NT2/D1 (cell line): ENCODE measurements around the gene HOXC12.

Source experiments
- DNase-seq: peaks from one replicate; pipeline ENCODE4 v3.0.0-alpha.2; 2011; ENCODE audit warnings: low read depth, low spot score
- H3K27me3 ChIP-seq: 2 replicates; pipeline ENCODE4 v1.6.0; 2011; ENCODE audit warnings: mild to moderate bottlenecking; ENCODE audit not compliant: insufficient read length, insufficient read depth
- H3K36me3 ChIP-seq: 2 replicates; pipeline ENCODE4 v1.6.1; 2011; ENCODE audit warnings: mild to moderate bottlenecking, low read length, mixed read lengths; ENCODE audit not compliant: insufficient read depth, insufficient read length
- H3K4me1 ChIP-seq: 2 replicates; pipeline ENCODE4 v1.5.1; 2011; ENCODE audit not compliant: insufficient read depth, insufficient read length
- H3K4me3 ChIP-seq: 2 replicates; pipeline ENCODE4 v1.5.1; 2011; ENCODE audit warnings: low read depth; ENCODE audit not compliant: insufficient read length
- H3K9ac ChIP-seq: 2 replicates; pipeline ENCODE4 v1.6.0; 2011; ENCODE audit warnings: low read depth; ENCODE audit not compliant: insufficient read length
- H3K9me3 ChIP-seq: 2 replicates; pipeline ENCODE4 v1.5.1; 2011; ENCODE audit warnings: mild to moderate bottlenecking, low read length; ENCODE audit not compliant: insufficient read depth
- SUZ12 ChIP-seq: IDR thresholded peaks from 2 replicates; pipeline ENCODE4 v1.6.1; 2011; ENCODE audit not compliant: insufficient read length, insufficient read depth; ENCODE audit errors: extremely low read depth
- YY1 ChIP-seq: IDR thresholded peaks from 2 replicates; pipeline ENCODE4 v1.6.1; 2011; ENCODE audit not compliant: insufficient read length, insufficient read depth
- ZNF274 ChIP-seq: IDR thresholded peaks from 2 replicates; pipeline ENCODE4 v1.6.1; 2011; ENCODE audit warnings: mild to moderate bottlenecking, low read depth, low read length

Gene HOXC12

DNA sequence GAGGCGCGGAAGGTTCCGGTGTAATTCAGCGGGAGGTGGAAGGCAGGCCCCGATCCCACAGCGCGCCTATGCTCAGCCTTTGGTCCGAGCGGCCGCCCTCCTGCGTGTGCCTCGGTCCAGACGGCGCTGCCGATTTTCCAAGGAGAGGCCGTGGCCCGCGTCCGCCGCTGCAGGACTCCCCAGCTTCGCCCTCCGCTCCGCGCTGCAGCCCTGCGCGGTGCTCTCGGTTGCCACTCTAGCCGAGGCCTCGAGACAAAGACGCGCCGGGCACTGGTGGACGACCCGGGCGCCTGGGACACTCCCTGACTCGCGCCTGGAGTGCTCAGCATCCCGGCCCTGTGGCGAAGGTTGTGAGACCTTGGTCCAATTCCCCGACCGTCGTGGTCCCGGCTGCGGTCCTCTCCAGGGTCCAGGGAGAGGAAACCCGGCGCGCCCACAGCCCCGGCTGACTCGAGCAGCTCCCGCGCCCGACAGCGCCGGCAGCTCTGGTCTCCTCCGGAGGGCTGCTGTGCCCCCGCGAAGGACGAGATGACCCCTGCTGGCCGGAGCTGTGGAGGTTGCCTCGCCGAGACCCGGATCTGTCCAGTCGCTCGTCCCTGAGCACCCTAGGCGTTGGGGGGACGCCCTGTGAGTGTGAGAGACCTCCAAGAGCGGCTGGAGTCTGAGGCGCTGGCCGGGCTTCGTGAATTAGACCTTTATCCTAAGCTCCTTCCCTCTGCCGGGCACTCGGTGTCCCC lies 6.5 kb downstream of the HOXC12 start:
- DNase-seq, result no peak
- Histone ChIP-seq H3K4me3 (peak overlapping the region; percentile 17), H3K36me3 (no peaks in the 10 kb centered on the region), H3K9ac (peak overlapping the region; percentile 43), H3K4me1 (no peaks in the 10 kb centered on the region), H3K27me3 (peaks cover 100% of the 10 kb centered on the region), H3K9me3 (no peaks in the 10 kb centered on the region)
- TF ChIP-seq ZNF274, result no peak
- TF ChIP-seq SUZ12, result peak; percentile 99

DNA sequence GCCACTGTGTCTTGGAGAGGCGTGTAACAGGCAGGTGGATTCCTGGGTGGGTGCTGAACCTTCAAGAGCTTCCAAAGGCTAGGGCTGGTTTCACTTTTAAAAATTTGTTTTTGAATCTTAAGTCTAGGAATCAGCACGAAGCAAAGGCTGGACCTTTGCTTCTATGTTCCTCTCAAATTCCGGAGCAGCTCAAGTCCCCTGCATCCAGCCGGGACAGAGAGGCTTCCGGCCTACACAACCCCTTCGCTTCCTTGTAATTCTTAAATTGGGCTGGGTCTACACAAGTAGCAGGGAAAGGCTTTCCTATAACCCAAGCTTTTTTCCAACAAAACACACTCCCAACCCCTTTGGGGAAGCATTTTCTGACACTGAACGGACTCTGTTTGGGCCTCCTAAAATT lies 8.3 kb downstream of the HOXC12 start:
- H3K4me3 ChIP-seq, result no peak overlapping the region
- no peaks in the 10 kb centered on the region for H3K9me3 ChIP-seq

DNA sequence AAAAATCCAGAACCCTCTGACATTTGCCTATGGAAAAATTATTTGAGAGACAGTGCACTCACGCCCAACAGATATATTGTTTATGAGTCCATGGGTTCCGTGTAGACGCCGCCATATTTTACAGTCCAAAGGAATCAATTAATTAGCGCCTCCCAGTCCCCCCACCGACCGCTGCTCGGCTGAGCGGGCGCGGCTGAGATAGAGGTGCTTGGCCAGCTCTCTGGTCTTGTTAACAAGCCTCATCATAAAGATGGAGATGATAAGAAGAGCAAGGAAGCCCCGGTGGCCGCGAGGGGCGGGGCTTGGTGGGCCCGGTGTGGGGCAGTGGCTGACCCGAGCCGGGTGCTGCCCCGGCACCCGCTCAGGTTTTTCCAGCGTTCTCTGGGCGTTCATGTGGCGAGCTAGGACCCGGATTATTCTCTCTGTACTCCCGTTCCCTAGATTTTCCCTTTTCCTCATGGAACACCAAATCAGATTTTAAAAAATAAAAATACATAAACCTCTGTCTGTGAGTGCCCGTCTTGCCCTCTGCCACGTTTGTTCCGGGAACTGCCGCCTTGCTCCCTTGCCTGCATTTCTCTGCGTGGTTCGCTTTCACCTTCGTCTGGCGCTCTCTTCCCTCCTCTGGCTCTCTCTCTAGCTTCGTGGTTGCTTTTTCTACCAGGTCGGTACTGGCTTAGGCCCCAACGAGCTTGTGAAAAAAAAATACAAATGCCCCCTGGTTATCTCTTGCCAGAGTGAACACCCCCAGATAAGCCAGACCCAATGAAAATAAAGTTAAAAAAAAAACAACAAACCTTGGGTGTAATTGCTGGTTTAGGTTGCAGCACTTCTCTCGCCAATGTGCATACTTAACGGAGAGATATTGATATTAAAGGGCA lies 9.0 kb downstream of the HOXC12 start:
- Histone ChIP-seq H3K36me3 (no peaks in the 10 kb centered on the region), H3K27me3 (peaks cover 100% of the 10 kb centered on the region), H3K9ac (no peak overlapping the region), H3K9me3 (no peaks in the 10 kb centered on the region), H3K4me1 (no peaks in the 10 kb centered on the region), H3K4me3 (no peak overlapping the region)
- no peak for DNase-seq
- TF ChIP-seq ZNF274 (no peak), SUZ12 (peak; percentile 5)

More for the DNA sequence above, 8.3 kb downstream of the HOXC12 start:
- Histone ChIP-seq H3K9ac (no peak overlapping the region), H3K27me3 (peaks cover 100% of the 10 kb centered on the region), H3K36me3 (no peaks in the 10 kb centered on the region), H3K4me1 (no peaks in the 10 kb centered on the region)
- no peak for DNase-seq
- TF ChIP-seq SUZ12 (peak; percentile 21), YY1 (no peak)

DNA sequence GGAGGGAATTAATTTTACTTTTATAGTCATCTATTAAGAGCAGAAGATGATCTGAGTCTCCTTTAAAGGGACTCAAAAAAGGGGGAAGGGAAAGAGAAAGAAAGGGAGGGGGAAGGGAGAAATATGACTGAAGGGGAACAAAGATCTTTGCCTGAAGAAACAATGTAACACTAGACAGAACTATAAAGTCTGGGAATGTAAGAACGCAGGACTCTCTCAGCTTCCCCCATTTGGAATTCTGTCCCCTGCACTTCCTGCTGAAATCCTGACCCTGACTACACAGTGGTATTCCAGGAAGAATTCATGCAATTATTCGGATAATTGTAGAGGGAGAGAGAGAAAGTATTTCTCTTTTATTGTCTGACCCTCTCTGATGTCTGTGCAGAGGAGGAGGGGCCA lies 9.6 kb downstream of the HOXC12 start:
- Histone ChIP-seq H3K9ac (no peak overlapping the region), H3K4me1 (no peaks in the 10 kb centered on the region), H3K27me3 (peaks cover 100% of the 10 kb centered on the region), H3K36me3 (no peaks in the 10 kb centered on the region), H3K4me3 (no peak overlapping the region), H3K9me3 (no peaks in the 10 kb centered on the region)
- no peak for DNase-seq
- TF ChIP-seq YY1 (no peak), SUZ12 (no peak), ZNF274 (no peak)

DNA sequence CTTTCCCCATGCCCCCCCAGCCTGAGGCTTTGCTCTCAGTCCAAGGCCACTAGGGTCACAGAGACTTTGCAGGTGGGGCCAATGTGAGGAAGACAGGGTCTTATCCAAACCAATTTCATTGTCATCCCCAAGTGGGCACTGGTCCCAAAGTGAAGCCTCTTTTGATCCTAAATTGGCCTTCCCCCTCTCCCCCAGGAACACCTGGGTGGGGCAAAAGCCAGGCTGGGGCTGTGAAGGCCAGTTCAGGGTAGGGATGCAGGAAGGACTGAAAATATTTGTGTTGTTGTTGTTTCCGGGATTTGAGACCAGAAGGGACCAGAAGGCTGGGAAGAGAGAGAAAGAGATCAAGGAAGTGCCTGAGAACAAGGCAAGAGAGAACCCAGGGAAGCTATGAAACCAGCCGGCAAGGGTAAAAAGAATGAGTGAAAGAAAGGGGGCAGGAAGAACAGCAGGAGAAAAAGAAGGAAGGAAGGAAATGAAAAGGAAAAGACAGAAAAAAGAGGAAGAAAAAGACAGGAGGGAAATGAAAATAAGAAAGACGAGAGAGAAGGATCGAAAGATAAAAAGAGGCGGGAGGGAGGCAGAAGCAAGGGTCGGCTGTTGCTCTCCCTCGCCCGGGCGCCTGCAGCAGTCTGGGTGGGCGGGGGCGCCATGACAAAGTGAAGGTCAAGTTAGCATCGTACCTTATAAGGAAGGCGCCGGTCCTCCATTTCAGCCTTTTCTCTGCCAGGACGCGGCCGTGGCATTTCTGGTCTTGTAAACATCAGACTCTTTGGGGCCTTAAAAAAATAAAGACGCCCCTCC lies 10.8 kb downstream of the HOXC12 start:
- Histone ChIP-seq H3K4me1 (no peaks in the 10 kb centered on the region), H3K9ac (no peak overlapping the region), H3K9me3 (no peaks in the 10 kb centered on the region), H3K4me3 (no peak overlapping the region), H3K27me3 (peaks cover 100% of the 10 kb centered on the region), H3K36me3 (no peaks in the 10 kb centered on the region)
- TF ChIP-seq SUZ12, result peak; percentile 43
- TF ChIP-seq ZNF274, result no peak
- DNase-seq, result no peak

DNA sequence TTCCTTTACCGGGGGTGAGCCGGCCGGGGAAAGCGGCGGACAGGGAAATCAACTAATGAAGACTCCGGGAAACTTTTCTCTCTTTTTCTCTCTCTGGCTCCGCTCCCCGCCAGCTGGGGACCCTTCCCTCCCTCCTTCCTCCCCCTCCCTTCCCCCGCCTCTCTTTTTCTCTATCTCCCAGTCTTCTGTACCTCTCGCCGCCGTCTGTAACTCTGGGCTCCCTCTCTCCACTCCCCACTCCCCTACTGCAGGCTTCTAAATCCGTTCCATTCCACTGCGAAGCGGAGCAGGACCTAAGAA lies 11.3 kb downstream of the HOXC12 start:
- Histone ChIP-seq H3K36me3 (no peaks in the 10 kb centered on the region), H3K9ac (no peak overlapping the region), H3K9me3 (no peaks in the 10 kb centered on the region), H3K4me3 (no peak overlapping the region), H3K4me1 (no peaks in the 10 kb centered on the region), H3K27me3 (peaks cover 100% of the 10 kb centered on the region)
- no peak for TF ChIP-seq YY1
- no peak for TF ChIP-seq ZNF274
- TF ChIP-seq SUZ12, result no peak
- DNase-seq, result peak; percentile 44

DNA sequence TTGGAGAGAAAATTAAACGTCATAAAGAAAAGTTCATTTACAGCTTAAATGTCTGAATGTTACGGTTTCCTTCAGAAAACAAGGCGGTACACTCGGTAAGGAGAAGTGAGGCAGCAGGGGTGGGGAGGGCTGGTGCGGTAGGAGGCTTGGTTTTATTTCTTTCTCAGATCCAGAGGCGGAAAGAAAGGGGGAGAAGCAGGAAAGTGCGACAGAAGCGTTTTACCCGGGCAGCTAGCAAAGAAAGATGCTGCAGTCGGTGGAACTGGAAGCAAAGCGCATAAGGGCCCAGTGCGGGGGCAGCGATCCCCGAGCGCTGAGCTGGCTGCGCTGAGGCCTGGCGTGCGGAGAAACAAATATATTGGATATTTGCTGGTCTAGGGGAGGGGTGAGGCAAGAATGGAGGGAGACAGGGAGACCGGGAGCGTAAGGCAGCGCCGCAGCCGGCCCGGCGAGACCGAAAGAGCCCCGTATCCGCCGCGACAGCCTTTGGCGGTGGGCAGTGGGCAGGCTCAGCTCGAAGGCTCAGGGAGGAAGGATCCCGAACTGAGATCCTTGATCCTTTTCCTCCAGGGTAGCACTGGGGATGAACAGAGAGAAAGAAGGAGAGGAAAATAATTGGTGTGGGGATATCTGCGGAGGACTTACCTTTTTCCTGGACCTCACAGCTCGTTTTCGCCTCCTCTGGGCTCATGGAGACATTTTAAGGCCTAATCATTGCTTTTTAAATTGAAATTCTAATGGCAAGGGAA lies 11.9 kb downstream of the HOXC12 start:
- Histone ChIP-seq H3K36me3 (no peaks in the 10 kb centered on the region), H3K4me1 (no peaks in the 10 kb centered on the region), H3K27me3 (peaks cover 100% of the 10 kb centered on the region), H3K4me3 (peak overlapping the region; percentile 12), H3K9ac (peak overlapping the region; percentile 13), H3K9me3 (no peaks in the 10 kb centered on the region)
- no peak for DNase-seq
- TF ChIP-seq SUZ12 (peak; percentile 91), ZNF274 (no peak), YY1 (no peak)
